AG09319 (cell line): ENCODE results near the gene GBP3.

Source experiments
- DNase-seq: peaks from one replicate; pipeline ENCODE4 v3.0.0-alpha.2; 2010; ENCODE audit warnings: low read depth; ENCODE audit errors: extremely low read depth
- CTCF ChIP-seq: IDR thresholded peaks from 2 replicates; pipeline ENCODE4 v1.5.1; 2011; ENCODE audit warnings: low read depth, mild to moderate bottlenecking, inconsistent platforms, low read length, moderate library complexity

Gene GBP3

GRCh38 chr1:89001510-89001909 lies 21.2 kb downstream of the GBP3 start:
- no peak for TF ChIP-seq CTCF
- DNase-seq = no peak

GRCh38 chr1:88998716-88999115 lies 23.9 kb downstream of the GBP3 start:
- peak; percentile 22 for TF ChIP-seq CTCF
- no peak for DNase-seq

- DNase-seq = no peak
- TF ChIP-seq CTCF = no peak
Observed at GRCh38 chr1:88990426-88990825, 32.2 kb downstream of the GBP3 start.

GRCh38 chr1:88985692-88986091 lies 37.0 kb downstream of the GBP3 start:
- DNase-seq = no peak

GRCh38 chr1:88985032-88985431 lies 37.6 kb downstream of the GBP3 start:
- TF ChIP-seq CTCF = no peak
- DNase-seq = peak; percentile 83

More at GRCh38 chr1:88985692-88986091, 37.0 kb downstream of the GBP3 start:
- TF ChIP-seq CTCF = no peak

GRCh38 chr1:88984569-88984968 lies 38.1 kb downstream of the GBP3 start:
- DNase-seq = no peak
- TF ChIP-seq CTCF = no peak

- peak; percentile 56 for TF ChIP-seq CTCF
- DNase-seq = peak; percentile 12
Observed at GRCh38 chr1:88983791-88984559, 38.7 kb downstream of the GBP3 start.
